Embryonic facial prominence (tissue), 1 donor: Measurements from ENCODE around the gene SLC38A11.
A peak's percentile ranks its signal among the peaks of the same experiment; 100 is the strongest.
"Not testable (repeated sequence)": the region's sequence is repeated elsewhere in the genome, so short reads cannot be mapped to it uniquely, and the experiment has no call there.

Experiments
- DNase-seq: peaks from one replicate; pipeline ENCODE4 v3.0.0-alpha.2; 2016; ENCODE audit errors: extremely low spot score

SLC38A11 gene, protein sequence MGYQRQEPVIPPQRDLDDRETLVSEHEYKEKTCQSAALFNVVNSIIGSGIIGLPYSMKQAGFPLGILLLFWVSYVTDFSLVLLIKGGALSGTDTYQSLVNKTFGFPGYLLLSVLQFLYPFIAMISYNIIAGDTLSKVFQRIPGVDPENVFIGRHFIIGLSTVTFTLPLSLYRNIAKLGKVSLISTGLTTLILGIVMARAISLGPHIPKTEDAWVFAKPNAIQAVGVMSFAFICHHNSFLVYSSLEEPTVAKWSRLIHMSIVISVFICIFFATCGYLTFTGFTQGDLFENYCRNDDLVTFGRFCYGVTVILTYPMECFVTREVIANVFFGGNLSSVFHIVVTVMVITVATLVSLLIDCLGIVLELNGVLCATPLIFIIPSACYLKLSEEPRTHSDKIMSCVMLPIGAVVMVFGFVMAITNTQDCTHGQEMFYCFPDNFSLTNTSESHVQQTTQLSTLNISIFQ

DNA sequence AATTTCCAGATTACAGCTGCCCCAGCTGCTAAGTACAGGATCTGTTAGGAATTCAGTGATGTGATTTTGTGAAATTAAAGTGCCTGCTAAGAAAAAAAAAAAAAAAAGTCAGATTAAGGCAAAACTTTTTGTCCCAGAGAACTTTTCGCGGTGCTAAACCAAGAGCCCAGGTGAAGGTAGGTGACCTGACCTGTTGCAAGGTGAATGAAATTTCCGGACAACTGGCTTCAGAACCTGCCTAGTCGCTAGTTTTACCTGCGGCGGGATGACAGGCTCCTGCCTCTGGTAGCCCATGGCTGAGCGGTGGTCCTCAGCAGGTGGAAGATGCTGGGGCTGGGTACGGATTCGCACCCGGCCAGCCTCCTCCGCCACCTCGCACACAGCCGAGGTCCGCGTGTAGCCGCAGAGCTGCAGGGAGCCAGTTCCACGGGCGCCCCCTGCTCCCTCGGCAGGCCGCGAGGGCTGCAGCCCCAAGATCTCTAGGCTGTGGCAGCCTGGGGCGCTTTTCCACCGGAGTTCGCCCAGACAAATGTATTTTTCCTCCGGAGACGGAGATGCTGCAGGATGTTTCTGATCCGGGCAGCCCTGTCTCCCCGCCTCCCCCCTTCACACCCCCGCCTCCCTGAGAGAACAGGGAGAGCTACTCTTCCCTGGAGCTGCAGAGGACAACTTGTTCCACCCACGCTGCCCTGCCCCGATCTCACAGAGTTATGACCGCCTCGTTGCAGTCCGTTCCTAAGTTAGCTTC, at the start of gene SLC38A11:
Gene SLC38A11, minus strand, starts transcription at position 572 of the 748 bp plus-strand sequence. Its CDS starts 278 bp downstream, at position 294.
- DNase-seq: no peak

DNA sequence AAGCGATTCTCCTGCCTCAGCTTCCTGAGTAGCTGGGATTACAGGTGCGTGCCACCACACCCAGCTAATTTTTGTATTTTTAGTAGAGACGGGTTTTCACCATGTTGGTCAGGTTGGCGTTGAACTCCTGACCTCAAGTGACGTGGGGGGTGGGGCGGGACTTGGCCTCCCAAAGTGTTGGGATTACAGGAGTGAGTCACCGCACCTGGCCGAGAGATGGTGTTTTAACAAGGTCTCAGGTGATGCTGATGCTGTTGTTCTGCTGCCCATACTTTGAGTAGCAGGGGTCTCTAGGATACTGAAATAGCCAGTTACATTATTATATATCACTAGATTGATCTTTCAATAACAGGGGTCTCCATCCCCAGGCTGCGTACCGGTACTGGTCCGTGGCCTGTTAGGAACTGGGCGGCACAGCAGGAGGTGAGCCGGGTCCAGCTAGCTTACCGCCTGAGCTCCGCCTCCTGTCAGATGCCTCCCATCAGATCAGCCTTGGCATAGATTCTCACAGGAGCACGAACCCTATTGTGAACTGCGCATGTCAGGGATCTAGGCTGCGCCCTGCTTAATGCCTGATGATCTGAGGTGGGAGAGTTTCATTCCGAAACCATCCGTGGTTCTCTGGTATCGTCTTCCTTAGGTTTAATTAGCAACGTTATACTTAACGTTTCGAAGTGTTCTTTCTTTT, 48.3 kb upstream of the SLC38A11 start:
- no peak for DNase-seq

DNA sequence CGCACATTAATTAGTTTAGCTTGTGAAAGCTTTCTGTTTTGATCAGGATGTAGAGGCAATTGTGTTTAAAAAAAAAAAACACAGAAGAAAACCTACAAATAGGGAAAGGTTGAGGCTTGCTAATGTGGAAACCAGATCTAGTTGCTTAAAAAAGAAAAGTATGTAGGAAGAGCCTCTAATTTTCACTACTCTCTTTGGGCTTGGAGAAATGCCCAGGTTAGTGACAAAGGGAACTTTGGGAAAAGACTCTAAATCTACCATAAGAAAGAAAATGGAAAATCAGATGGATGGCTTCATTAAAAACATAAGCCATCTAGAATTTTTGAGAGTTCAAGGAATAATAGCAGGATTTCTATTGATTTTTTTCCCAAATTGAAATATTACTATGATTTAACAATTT, 47.3 kb upstream of the SLC38A11 start:
- no peak for DNase-seq

DNA sequence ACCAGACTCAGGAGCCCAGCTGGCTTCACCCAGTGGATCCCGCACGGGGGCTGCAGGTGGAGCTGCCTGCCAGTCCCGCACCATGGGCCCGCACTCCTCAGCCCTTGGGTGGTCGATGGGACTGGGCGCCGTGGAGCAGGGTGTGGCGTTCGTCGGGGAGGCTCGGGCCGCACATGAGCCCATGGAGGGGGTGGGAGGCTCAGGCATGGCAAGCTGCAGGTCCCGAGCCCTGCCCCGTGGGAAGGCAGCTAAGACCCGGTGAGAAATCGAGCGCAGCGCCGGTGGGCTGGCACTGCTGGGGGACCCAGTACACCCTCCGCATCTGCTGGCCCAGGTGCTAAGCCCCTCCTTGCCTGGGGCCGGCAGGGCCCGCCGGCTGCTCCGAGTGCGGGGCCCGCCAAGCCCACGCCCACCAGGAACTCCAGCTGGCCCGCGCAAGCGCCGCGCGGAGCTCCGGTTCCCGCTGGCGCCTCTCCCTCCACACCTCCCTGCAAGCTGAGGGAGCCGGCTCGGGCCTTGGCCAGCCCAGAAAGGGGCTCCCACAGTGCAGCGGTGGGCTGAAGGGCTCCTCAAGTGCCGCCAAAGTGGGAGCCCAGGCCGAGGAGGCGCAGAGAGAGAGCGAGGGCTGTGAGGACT, 39.5 kb upstream of the SLC38A11 start:
- DNase-seq: not testable (repeated sequence)

DNA sequence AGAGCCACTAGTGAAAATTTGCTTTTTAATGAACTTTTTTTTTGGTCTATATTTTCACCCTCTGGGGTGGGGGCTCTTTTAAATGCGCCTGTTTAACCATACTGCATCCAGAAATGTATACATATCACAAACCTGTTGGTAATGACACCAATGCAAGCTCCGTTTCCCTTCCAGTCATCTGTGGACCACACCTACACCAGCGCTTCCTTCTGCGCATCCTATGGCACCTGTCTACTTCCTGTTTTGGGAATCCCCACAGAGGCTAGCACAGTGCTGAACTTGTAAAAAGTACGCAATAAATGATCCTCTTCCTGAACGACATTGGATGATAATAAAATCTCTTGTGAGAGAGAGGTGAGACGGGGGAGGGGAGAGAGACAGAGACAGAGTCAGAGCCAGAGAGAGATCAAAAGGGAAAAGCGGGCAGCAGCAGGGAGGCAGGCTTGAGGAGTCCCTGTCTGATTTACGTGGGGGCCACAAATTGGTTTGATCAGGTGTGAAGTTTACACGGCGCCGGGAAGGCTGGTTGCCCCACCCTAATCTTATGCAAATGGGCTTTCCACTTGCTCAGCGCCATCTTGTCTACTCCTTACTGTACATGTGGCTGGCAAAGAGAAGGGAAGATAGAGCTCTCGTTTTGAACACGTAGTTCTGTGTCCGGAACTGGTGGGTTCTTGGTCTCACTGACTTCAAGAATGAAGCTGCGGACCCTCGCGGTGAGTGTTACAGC, 38.1 kb upstream of the SLC38A11 start:
- DNase-seq: no peak

DNA sequence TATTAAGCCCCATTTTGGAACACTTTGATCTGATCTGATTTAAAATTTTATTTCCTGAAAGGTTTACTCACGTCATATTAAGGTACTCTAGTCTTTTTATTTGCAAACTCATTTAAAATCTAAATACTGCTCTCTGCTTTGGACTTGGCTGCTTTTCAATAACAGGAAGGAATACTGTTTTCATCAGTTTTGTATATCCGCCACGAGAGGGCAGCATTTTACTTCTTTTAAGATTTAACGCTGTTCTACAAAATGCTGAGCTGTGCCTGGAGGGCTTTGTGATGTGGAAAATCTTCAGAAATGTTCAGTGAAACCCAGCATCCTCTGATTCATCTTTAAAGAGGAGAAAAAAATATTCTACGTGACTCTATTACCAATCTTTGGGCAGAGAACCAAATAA, 37.5 kb upstream of the SLC38A11 start:
- peak; percentile 67 for DNase-seq

DNA sequence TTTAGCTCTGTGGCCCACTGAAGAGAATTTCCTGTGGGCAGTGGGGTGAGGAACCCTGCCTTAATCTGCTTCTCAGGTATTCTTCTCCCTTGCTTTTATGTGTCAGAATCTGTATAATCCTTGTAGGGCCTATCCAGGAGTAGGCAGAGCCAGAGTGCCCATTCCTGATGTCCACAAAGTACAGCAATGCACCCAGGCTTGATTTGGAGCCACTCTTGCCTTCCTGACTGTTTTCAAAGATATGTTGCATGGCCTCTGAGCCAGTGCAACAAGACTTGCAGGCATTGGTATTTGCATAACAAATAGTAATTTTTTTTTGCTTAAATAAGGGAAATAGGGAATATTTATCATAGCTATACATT, 36.7 kb upstream of the SLC38A11 start:
- not testable (repeated sequence) for DNase-seq

DNA sequence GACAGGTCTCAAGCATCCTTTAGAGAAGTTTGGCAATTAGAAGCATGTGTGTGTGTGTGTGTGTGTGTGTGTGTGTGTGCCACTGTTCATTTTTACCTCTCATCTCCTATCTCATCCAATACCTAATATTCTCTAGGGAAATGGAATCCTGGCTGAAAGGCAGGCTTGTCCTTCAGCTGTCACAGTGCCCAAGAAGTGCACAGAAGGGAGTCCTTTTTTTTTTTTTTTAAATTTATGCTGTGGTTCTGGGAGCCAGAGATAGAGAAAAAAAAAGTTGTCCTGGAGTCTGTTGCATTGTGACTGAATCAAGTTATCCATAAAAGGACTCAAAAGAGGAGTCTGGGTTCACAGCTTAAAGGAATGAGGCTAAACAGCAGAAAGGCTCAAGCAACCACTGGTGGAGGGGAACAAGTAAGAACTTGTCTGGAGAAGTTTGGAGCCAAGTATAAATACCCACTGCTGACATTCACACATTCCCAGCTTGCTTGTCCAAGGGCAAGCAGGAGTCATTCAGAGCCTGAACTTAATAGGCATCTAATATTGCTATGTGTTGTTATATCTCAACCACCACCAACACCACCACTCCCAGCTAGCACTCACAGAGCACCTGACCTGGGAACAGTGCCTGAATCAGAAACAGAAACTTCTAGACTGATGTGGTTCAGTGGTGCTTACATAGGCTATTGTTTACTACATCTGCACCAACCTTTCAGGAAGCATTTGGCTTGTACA, 36.2 kb upstream of the SLC38A11 start:
- not testable (repeated sequence) for DNase-seq

DNA sequence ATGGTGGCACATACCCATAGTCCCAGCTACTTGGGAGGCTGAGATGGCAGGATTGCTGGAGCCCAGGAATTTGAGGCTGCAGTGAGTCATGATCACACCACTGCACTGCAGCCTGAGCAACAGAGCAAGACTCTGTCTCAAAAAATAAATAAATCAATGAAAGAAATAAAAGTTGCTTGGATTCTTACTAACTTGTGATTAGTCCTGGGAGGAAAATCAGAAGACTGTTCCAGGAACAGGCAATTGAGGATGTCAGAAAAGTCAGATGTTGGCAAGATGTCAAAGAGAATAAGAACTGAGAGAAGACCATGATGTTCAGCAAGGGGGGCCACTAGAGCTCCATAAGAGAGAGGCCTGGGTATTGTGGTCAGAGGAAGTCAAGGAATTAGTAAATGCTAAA, 35.6 kb upstream of the SLC38A11 start:
- not testable (repeated sequence) for DNase-seq

DNA sequence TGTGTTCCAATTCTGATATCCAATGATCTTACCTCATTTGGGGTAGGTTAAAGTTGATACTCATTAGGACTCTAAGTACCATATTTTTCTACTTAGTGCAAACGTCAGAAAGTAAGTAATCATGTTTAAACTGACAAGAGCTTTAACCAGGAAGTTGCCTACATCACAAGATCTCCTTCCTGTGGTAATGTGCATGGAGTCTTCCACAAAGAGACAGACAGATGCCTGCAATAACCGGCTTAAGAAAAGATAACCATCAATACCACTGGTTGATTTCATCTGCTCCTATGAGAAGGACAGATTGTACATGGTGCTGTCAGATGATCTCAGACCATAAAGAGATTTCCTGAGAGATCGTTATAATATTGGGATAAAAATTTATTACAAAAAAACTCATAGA, 33.5 kb upstream of the SLC38A11 start:
- DNase-seq: not testable (repeated sequence)

DNA sequence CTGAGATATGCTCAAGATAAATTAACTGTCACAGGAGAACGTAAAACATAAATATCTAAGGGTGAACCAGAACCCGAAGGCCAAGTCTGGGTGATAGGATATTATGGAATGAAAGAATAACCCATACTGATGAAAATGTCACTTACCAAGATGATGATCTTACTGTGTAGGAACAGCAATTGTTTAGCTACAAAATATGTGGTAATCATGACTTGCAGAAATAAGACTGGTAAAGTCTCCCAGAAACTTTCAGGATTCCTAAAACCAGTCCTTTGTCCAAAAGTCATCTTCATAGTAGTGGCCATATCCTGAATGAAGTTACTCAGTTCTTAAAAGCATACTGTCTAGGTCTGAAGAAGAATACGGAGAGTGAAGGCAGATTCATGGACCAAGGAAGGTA, 30.7 kb upstream of the SLC38A11 start:
- DNase-seq: not testable (repeated sequence)

DNA sequence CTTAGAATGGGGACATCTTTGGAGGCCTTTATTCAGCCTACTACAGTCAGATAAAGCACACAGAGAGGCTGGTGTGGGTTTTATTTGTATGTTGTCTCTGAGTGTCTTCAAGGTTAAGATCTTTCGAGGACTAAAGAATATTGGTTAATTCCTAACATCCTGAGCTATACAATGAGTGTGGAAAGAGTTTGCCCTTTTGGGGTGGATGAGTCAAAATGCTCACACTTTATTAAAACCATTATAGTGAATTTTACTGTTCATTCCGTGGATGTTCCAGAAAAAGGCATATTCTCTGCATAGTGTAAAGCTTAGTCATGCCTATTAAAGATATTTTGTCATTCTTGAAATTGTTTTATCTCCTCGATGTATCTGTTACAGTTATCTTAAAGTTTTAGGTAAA, 29.1 kb upstream of the SLC38A11 start:
- DNase-seq: no peak

DNA sequence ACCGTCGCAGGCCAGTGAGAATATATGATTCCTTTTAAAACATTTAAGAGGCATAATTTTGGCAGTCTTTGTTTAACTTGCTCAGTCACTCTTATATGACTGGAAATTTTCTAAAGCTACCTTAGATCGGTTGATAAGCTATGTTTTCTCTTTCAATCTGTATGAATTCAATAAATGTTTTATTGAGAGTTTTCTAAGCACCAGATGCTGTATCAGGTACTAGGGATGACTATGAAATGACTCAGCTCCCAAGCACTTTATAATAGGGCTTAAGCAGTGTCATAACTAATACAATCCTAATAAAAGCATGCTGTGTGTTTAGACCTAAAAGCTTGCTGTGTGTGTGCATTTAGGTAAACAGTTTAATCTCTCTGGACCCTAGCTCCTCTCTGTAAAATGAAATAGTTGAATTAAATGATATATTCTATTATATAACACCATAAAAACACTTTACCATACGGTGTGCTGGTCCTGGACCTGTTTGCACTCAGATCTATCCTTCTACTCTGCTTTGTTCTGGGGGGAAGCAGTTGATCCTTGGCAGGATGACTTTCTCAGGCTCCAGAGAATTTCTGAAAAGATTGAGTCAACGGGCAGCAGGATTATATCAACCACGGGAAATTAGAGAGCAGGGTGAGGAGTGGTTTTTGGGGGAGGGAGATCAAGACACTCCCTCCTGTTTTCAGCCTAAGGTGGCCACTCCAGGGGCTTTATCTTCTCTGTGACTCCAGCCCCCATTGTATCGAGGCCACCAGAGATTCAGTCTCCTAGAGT, 26.1 kb upstream of the SLC38A11 start:
- no peak for DNase-seq

DNA sequence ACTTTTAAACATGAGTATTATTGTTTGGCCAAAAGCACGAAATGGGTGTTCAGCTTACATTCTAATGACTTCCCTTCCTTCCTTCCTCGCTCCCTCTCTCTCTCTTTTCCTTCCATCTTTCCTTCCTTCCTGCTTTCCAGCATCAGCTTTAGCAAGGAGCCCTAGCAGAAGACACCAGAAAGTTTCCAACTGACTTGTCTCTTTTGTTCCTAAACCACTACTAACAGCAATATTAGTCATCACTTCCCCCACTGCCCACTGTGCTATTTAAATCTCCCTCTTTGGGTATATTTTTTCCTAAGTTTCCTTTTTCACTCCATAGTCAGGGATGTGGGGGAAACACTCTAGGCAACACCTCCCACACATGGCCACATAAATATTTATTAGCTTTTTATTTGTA, 25.4 kb upstream of the SLC38A11 start:
- DNase-seq: not testable (repeated sequence)

DNA sequence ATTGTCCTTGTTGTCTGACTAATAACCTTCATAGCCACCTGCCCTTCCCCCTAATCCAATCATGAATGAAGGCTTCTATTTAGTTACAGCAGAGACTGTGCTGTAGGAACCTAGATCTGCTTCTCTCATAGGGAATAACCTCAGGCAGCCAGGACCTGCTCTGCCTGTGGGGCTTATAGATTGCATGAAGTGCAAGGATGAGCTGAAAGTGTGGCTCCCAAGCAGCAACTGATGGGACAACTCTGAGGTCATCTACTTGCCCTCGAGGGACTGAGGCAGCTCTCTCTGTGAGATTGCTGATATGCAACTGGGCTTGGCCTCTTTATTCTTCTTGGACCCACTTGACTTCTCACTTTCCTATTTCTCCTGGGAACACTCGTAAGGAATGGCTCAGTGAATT, 23.8 kb upstream of the SLC38A11 start:
- no peak for DNase-seq

DNA sequence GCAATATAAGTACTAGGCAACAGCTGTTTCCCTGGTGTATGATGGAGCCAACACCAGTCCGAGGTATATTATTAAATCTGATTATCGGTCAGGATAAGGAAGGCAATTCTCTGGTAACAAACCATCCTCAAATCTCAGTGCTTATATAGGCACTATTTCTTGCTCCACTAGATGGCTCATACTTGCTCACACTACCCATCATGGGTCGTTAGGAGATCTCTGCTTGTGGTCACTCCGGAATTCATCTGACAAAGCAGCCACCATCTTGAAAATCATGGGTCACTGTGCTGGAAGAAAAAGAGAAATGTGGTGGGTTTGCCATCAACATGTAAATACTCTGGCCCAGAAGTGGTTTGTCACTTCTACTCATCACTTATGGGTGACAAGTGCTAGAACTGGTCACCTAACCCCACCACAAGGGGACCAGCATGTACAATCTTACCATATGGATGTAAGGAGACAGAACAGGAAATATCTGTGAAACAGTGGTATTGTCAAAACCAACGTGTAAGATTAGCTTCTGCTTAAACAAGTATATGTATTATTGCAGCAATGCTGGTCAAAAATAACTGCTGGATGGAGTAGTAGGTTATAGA, 21.6 kb upstream of the SLC38A11 start:
- not testable (repeated sequence) for DNase-seq

DNA sequence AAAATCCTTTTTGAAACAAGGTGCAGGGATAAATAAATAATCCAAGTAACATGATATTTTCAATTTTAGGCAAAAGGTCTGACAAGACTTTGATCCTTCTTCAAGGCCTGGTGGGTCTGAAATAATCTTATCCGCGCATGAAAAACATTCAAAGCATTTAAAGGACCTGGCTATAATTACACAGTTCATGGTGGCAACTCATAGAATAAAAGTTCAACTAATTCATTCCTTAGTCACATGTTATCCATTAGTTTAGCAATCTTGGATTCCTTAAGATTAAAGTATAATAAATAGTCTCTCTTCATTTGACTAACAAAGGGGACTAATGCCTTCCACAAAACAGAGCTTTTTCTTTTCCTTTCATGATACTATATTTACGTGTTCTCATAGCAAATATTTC, 21.0 kb upstream of the SLC38A11 start:
- DNase-seq: no peak

DNA sequence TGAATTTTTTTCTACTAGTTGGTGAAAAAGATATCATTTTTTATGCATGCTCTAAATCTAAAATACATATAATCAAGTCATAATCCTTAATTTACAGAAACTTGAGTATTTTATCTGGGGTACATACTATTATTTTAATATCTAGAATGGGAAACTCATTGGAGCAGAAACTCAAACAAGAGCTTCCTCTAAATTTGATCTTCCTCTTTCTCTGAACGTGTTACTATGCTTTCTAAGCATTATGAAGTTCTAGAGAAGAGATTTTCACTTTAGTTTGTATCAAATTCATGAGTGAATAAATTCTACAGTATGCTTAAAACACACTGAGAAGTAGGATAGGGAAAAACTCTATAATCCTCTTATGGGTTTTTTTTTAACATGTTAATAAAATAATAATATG, 20.6 kb upstream of the SLC38A11 start:
- no peak for DNase-seq

DNA sequence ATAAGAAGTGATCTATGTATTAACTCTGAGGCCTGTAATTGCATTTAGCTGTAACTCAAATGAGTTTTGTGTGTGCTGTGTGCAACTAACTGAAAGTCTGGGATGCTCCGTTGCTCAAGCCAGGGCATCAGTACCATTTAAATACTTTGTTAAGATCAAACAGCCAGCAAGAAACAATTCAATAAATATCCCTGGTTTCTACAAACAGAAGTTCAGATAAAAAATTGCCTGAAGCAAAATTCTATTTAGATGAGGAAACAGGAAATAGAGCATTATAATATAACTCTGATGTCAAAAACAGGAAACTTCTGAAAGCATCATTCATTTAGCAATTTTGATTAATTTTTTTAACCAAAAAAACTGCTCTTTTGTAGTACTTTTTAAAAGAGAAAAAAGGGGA, 18.9 kb upstream of the SLC38A11 start:
- no peak for DNase-seq
